ENCODE results near the gene MALL. TPM values are rescaled to one million over a fixed set of nuclear protein-coding genes. Genes with fewer than 3 reads are reported as not detected.

Gene MALL
- total RNA-seq, 1 experiment from 2014 or later, result 26.1 TPM

- Mint-ChIP-seq H3K36me3 (ENCODE audit: insufficient read depth, unreplicated experiment) (no peaks in the 10 kb centered on the region), H3K4me1 (ENCODE audit: low read depth, unreplicated experiment) (peaks cover 3% of the 10 kb centered on the region), H3K27me3 (ENCODE audit: insufficient read depth, unreplicated experiment) (no peaks in the 10 kb centered on the region), H3K4me3 (ENCODE audit: unreplicated experiment) (no peak overlapping the region), H3K27ac (ENCODE audit: unreplicated experiment) (no peak overlapping the region), H3K9me3 (ENCODE audit: unreplicated experiment) (no peaks in the 10 kb centered on the region)
- no peak for TF ChIP-seq CTCF (IDR thresholded peaks at IDR 0.05; ENCODE audit: insufficient read depth in 1 of 2, low read depth in 1 of 2, low read length in 1 of 2, severe bottlenecking in 1 of 2, unreplicated experiment in 1 of 2)
- DNase-seq, result no peak
- intact Hi-C loops (cut with micrococcal nuclease; ENCODE audit: unreplicated experiment), result no loop called here
- CTCF ChIA-PET, result no interaction called here
- Histone ChIP-seq H3K4me3 (ENCODE audit: low read depth, low read length) (no peak overlapping the region), H3K4me1 (no peaks in the 10 kb centered on the region), H3K27me3 (replicated peaks; ENCODE audit: control insufficient read depth, insufficient read depth, low read length) (no peaks in the 10 kb centered on the region), H3K36me3 (ENCODE audit: control insufficient read depth, insufficient read depth, low read length) (no peaks in the 10 kb centered on the region), H3K9me3 (peaks cover 3% of the 10 kb centered on the region; the same call in 1 of the 2 replicates)
- BruUV-seq (replicated peaks), result no TSS peak
- POLR2A ChIA-PET, result no interaction called here
These were observed 24.8 kb upstream of the MALL start for GRCh38 chr2:110140401-110140800.

- Mint-ChIP-seq H3K36me3 (ENCODE audit: insufficient read depth, unreplicated experiment) (no peaks in the 10 kb centered on the region), H3K4me1 (ENCODE audit: low read depth, unreplicated experiment) (no peaks in the 10 kb centered on the region), H3K27ac (ENCODE audit: unreplicated experiment) (no peak overlapping the region), H3K9me3 (ENCODE audit: unreplicated experiment) (peaks cover 11% of the 10 kb centered on the region), H3K27me3 (ENCODE audit: insufficient read depth, unreplicated experiment) (no peaks in the 10 kb centered on the region), H3K4me3 (ENCODE audit: unreplicated experiment) (no peak overlapping the region)
- intact Hi-C loops (cut with micrococcal nuclease; ENCODE audit: unreplicated experiment), result no loop called here
- no TSS peak for BruUV-seq (replicated peaks)
- Histone ChIP-seq H3K4me1 (no peaks in the 10 kb centered on the region; the same call in 1 of the 2 replicates), H3K36me3 (ENCODE audit: control insufficient read depth, insufficient read depth, low read length) (no peaks in the 10 kb centered on the region), H3K27me3 (replicated peaks; ENCODE audit: control insufficient read depth, insufficient read depth, low read length) (no peaks in the 10 kb centered on the region), H3K9me3 (peaks cover 15% of the 10 kb centered on the region; the same call in 1 of the 2 replicates), H3K4me3 (ENCODE audit: low read depth, low read length) (no peak overlapping the region)
- no peak for TF ChIP-seq CTCF (IDR thresholded peaks at IDR 0.05; ENCODE audit: insufficient read depth in 1 of 2, low read depth in 1 of 2, low read length in 1 of 2, severe bottlenecking in 1 of 2, unreplicated experiment in 1 of 2)
- DNase-seq, result no peak
- ChIA-PET CTCF (no interaction called here), POLR2A (no interaction called here)
These were observed 18.4 kb upstream of the MALL start for GRCh38 chr2:110134025-110134424.

- Mint-ChIP-seq H3K4me1 (ENCODE audit: low read depth, unreplicated experiment) (no peaks in the 10 kb centered on the region), H3K4me3 (ENCODE audit: unreplicated experiment) (no peak overlapping the region), H3K27ac (ENCODE audit: unreplicated experiment) (no peak overlapping the region), H3K27me3 (ENCODE audit: insufficient read depth, unreplicated experiment) (no peaks in the 10 kb centered on the region), H3K9me3 (ENCODE audit: unreplicated experiment) (peaks cover 11% of the 10 kb centered on the region), H3K36me3 (ENCODE audit: insufficient read depth, unreplicated experiment) (no peaks in the 10 kb centered on the region)
- ChIA-PET CTCF (no interaction called here), POLR2A (no interaction called here)
- Histone ChIP-seq H3K4me1 (peaks cover 6% of the 10 kb centered on the region; the same call in 1 of the 2 replicates), H3K27me3 (replicated peaks; ENCODE audit: control insufficient read depth, insufficient read depth, low read length) (no peaks in the 10 kb centered on the region), H3K36me3 (ENCODE audit: control insufficient read depth, insufficient read depth, low read length) (no peaks in the 10 kb centered on the region), H3K4me3 (ENCODE audit: low read depth, low read length) (no peak overlapping the region), H3K9me3 (peaks cover 15% of the 10 kb centered on the region; the same call in 1 of the 2 replicates)
- BruUV-seq (replicated peaks), result no TSS peak
- intact Hi-C loops (cut with micrococcal nuclease; ENCODE audit: unreplicated experiment), result no loop called here
- DNase-seq, result no peak
- TF ChIP-seq CTCF (IDR thresholded peaks at IDR 0.05; ENCODE audit: insufficient read depth in 1 of 2, low read depth in 1 of 2, low read length in 1 of 2, severe bottlenecking in 1 of 2, unreplicated experiment in 1 of 2), result no peak
These were observed 15.5 kb upstream of the MALL start for GRCh38 chr2:110131166-110131565.
